WTC11 (cell line): Measurements from ENCODE around the gene DAD1.

Experiments
- ATF1 ChIP-seq: sonication (generic); formaldehyde crosslinking; IDR thresholded peaks from 2 replicates; pipeline ENCODE4 v1.8.1; 2023; ENCODE audit warnings: mild to moderate bottlenecking, moderate library complexity, missing genetic modification reagents
- ATF3 ChIP-seq: sonication (generic); formaldehyde crosslinking; conservative IDR thresholded peaks from 2 replicates; pipeline ENCODE4 v1.8.1; 2022; ENCODE audit warnings: mild to moderate bottlenecking, missing genetic modification reagents
- CREB1 ChIP-seq: sonication (generic); formaldehyde crosslinking; IDR thresholded peaks from 2 replicates; pipeline ENCODE4 v1.8.0; 2023; ENCODE audit warnings: mild to moderate bottlenecking, missing genetic modification reagents
- CTCF ChIP-seq: fragments of 200-600 bp; IDR thresholded peaks from 2 replicates; pipeline ENCODE4 v1.8.0; 2022; ENCODE audit warnings: antibody characterized with exemption
- E2F5 ChIP-seq: sonication (generic); formaldehyde crosslinking; IDR thresholded peaks from 2 replicates; pipeline ENCODE4 v1.8.1; 2022; ENCODE audit warnings: mild to moderate bottlenecking, moderate library complexity, missing genetic modification reagents
- FOXP1 ChIP-seq: sonication (generic); formaldehyde crosslinking; IDR thresholded peaks from 2 replicates; pipeline ENCODE4 v1.8.0; 2022; ENCODE audit warnings: missing genetic modification reagents, mild to moderate bottlenecking, moderate library complexity, borderline replicate concordance
- SMAD3 ChIP-seq: sonication (generic); formaldehyde crosslinking; IDR thresholded peaks from 2 replicates; pipeline ENCODE4 v1.8.0; 2022; ENCODE audit warnings: missing genetic modification reagents, mild to moderate bottlenecking, borderline replicate concordance
- SMAD4 ChIP-seq: sonication (generic); formaldehyde crosslinking; IDR thresholded peaks from 2 replicates; pipeline ENCODE4 v1.8.0; 2022; ENCODE audit warnings: mild to moderate bottlenecking, missing genetic modification reagents
- ZNF121 ChIP-seq: sonication (generic); formaldehyde crosslinking; IDR thresholded peaks from 2 replicates; pipeline ENCODE4 v1.8.0; 2023; ENCODE audit warnings: missing genetic modification reagents
- ZNF512 ChIP-seq: sonication (generic); formaldehyde crosslinking; IDR thresholded peaks from 2 replicates; pipeline ENCODE4 v1.8.1; 2022; ENCODE audit warnings: missing genetic modification reagents, borderline replicate concordance
- ZNF532 ChIP-seq: fragments of 250-450 bp; sonication (Bioruptor Pico); IDR thresholded peaks from 2 replicates; pipeline ENCODE4 v1.9.0; 2021; ENCODE audit warnings: mild to moderate bottlenecking, borderline replicate concordance
- ZNF671 ChIP-seq: fragments of 250-450 bp; sonication (Bioruptor Pico); IDR thresholded peaks from 2 replicates; pipeline ENCODE4 v1.8.0; 2021; ENCODE audit warnings: mild to moderate bottlenecking

GRCh38 chr14:22524115-22524783 lies 64.8 kb downstream of the DAD1 start:
- TF ChIP-seq ZNF121 (CRISPR knock-in tag) (no peak), ZNF671 (no peak), CTCF (no peak), ATF3 (CRISPR knock-in tag) (no peak), SMAD4 (no peak), ZNF512 (CRISPR knock-in tag) (no peak), FOXP1 (CRISPR knock-in tag) (no peak), CREB1 (CRISPR knock-in tag) (no peak), SMAD3 (no peak), E2F5 (CRISPR knock-in tag) (no peak), ATF1 (CRISPR knock-in tag) (no peak), ZNF532 (CRISPR knock-in tag) (no peak)
